ENCODE results near the gene FHOD1.
A peak's percentile ranks its signal among the peaks of the same experiment; 100 is the strongest.

FHOD1 gene

DNA sequence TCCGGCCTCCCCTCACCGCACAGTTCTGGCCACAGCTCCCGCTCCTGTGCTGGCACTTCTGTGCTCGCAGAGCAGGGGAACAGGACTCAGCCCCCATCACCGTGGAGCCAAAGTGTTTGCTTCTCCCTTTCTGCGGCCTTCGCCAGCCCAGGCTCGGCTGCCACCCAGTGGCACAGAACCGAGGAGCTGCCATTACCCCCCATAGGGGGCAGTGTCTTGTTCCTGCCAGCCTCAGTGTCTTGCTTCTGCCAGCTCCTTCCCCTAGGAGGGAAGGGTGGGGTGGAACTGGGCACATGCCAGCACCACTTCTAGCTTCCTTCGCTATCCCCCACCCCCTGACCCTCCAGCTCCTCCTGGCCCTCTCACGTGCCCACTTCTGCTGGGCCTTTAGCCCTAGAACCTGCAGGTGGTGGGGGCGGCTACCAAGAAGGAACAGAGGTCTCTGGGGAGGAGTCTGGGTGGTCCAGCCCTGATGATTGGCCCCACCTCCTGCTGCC is 49.0 kb downstream of the FHOD1 start:
- TF ChIP-seq CTCF (IDR thresholded peaks at IDR 0.05; ENCODE audit: low read depth, low read length): peak; percentile 67
- DNase-seq (ENCODE audit: extremely low read depth, low read depth): no peak

DNA sequence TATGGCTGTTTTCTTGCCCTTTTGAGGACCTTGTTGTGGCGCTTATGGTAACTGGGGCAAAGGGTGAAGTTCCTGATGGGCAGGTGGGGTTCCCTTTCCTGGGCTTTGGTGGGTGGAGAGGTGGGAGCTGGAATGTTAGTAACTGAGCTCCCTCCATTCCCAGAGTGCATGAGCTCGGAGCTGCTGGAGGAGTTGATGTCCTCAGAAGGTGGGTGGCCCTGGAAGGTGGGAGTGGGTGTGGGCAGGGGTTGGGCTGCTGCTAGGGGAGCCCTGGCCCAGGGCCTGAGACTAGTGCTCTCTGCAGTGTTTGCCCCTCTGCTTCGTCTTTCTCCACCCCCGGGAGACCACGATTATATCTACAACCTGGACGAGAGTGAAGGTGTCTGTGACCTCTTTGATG is 49.6 kb downstream of the FHOD1 start:
- no peak for DNase-seq (ENCODE audit: extremely low read depth, low read depth)
- no peak for TF ChIP-seq CTCF (IDR thresholded peaks at IDR 0.05; ENCODE audit: low read depth, low read length)

DNA sequence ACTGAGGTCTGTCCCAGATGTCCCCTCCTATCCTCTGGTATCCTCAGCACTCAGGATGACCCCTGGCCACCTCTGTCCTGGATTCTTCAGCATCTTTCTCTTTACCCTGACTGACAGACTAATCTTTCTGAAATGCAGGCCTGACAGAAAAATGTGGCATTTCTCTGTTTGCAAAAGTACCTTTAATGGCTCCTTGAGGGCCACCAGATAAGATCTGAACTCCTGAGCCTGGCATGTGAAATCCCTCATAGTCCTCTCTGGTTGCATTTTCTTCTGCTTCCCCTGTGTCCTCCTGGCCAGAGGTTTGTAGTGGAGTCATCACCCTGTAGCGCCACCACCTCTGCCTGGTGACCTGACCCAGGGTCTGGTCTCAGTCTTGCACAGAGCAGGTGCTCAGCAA is 50.4 kb downstream of the FHOD1 start:
- DNase-seq (ENCODE audit: extremely low read depth, low read depth): no peak
- TF ChIP-seq CTCF (IDR thresholded peaks at IDR 0.05; ENCODE audit: low read depth, low read length): no peak

- no peak for TF ChIP-seq CTCF (IDR thresholded peaks at IDR 0.05; ENCODE audit: low read depth, low read length)
- no peak for DNase-seq (ENCODE audit: extremely low read depth, low read depth)
Measured at GRCh38 chr16:67195676-67196075, 51.6 kb downstream of the FHOD1 start.

DNA sequence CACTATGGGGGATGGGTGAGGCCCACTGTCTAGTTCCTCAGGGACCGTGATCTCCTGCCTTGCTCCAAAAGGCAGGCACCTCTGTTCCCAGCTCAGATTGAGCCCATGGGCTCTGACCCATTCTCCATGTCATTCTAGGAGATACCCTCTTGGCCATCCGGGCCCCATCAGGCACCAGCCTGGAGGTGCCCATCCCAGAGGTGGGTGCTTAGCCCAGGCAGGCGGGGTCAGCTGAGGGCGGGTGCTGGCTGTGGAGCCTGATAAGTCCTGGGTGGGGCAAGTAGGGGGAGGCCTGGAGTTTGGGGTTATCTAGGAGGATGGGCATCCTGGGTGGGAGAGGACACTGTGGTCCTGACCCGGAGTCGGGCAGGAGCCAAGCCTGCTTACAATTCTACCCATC is 53.0 kb downstream of the FHOD1 start:
- no peak for TF ChIP-seq CTCF (IDR thresholded peaks at IDR 0.05; ENCODE audit: low read depth, low read length)
- no peak for DNase-seq (ENCODE audit: extremely low read depth, low read depth)

DNA sequence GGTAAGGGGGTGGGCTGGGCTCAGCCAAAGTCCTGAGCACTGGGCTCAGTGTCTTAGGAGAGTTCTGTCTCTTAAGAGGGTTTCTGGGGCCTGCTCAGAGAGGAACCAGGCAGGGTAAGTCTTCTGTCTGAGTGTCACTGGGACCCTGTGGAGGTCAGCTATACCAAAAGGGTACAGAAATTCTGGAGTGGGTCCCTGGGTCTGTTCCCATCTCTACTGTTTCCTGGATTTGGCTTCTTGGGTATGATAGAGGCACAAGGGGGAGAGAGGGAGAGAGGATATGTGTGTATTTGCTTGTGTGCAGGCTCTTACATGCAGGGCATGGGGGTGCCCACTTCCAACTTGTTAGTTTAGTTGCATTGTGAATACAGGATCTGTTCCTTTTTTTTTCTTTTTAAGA is 53.7 kb downstream of the FHOD1 start:
- TF ChIP-seq CTCF (IDR thresholded peaks at IDR 0.05; ENCODE audit: low read depth, low read length): no peak
- no peak for DNase-seq (ENCODE audit: extremely low read depth, low read depth)

DNA sequence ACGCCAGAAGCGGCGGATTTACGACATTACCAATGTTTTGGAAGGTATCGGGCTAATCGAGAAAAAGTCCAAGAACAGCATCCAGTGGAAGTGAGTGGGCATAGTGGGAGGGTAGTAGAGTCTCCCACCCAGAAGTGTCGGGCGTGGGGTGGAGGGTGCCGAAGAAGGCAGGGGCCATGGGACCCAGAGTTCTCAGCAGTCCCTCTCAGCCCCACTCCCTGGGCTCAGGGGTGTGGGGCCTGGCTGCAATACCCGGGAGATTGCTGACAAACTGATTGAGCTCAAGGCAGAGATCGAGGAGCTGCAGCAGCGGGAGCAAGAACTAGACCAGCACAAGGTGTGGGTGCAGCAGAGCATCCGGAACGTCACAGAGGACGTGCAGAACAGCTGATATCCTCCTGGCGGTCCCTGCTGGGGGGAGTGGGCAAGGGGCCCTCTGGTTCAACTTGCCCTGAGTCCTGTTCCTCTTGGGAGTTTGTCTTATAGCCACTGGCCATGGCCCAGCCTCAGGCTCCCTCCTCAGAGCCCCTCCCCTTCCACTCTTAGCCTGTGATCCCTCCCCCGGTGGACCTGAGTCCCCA is 54.4 kb downstream of the FHOD1 start:
- DNase-seq (ENCODE audit: extremely low read depth, low read depth): no peak
- no peak for TF ChIP-seq CTCF (IDR thresholded peaks at IDR 0.05; ENCODE audit: low read depth, low read length)
